CMK (cell line): ENCODE data around the gene SLC24A3.
A peak's percentile ranks its signal among the peaks of the same experiment; 100 is the strongest.

Experiments used
- DNase-seq: peaks from one replicate; pipeline ENCODE4 v3.0.0-alpha.2; 2010; ENCODE audit warnings: low read depth

The SLC24A3 gene

GRCh38 chr20:19341348-19342053, 129.1 kb downstream of the SLC24A3 start:
- DNase-seq, result no peak

- no peak for DNase-seq
Measured at GRCh38 chr20:19344341-19344740, 131.9 kb downstream of the SLC24A3 start.

GRCh38 chr20:19347943-19348456, 135.6 kb downstream of the SLC24A3 start:
- no peak for DNase-seq

- no peak for DNase-seq
Measured at GRCh38 chr20:19348582-19348981, 136.1 kb downstream of the SLC24A3 start.

DNA sequence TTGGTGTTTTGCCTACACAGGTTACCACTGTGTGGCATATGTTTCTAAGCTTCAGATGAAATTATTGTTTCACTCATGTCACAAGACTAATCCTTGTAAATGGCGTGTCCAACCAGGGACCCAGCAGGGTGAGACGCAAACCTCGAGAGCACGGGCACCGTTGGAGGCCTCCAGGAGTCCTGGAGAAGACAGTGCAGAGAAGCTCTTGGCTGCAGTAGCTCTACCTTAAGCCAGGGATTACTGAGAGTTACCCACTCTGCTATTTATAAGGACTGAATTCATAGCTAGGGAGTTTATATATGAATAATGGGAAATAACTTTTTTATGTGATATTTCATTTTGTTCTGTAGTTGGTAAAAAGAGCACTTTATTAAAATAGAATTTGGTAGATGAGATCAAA, 137.4 kb downstream of the SLC24A3 start:
- no peak for DNase-seq

DNA sequence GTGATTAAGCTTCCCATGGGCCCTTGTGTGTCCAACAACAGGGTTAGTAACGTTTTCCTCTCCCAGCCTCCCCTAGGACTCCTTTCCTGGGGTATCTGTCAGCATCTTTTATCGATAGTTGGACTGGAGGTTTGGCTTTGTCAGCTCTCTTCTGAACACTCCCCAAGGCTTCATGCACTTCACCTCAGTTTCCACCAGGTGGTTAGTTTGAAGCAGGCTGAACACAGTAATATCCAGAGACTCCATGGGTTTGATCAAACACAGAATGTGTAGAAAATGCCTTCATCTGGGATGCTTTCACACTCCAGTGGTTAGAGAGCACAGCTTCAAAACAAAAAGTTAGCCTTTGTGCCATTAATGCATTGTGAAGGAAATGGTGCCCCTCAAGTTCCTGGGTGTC, 139.1 kb downstream of the SLC24A3 start:
- no peak for DNase-seq

DNA sequence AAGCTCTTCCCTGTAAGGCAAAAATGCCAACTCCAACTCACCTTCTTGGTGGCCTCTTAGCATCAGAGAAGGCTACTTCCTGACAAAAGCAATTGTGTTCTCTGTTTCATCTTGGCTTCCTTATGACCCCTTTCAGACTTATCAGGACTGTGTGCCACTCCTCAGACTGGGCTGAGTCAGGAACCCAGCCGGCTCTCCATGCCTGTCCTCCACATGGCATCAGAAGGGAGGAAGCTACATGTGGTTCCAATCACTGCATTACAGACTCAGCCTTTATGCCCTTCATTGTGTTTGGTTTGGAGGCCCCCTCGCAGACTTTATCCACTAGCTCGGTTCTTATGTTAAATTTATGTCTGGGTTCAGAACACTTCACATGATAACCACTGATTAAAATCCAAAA, 142.5 kb downstream of the SLC24A3 start:
- DNase-seq, result no peak

DNA sequence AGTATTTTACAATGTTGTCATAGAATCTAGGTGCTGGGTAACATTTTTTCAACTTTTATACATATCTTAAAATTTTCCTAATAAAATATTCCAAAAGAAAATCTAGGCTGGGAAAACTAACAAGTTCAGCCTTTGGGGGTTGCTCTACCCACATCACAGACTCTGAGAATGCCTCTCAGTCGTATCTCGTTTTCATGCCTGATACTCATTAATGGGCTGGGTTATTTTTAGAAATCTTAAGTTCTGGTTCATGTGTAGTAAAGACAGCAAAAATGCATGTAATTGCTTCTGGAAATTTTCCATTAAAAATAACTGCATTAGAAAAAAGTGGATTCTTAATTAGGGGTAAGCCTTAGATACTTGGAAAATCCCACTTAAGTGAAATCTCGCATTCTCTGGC, 149.3 kb downstream of the SLC24A3 start:
- no peak for DNase-seq

DNA sequence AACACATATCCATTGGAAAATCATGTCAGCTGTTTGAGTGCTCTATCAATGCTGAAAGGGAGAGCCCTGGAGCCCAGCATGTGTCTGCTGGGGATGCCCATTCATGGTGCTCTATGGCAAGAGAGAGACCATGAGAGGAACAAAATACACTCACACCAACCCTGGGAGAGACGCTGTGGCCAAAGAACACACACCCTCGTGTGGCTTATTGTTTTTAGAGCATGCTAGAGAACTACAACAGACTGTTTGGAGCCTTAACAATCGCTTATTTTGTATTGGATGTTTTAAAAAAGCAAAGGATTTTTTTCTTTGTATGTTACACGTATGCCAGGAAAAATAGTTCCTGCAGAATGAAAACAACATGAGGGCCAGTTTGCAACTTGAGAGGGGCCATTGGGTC, 151.0 kb downstream of the SLC24A3 start:
- no peak for DNase-seq

DNA sequence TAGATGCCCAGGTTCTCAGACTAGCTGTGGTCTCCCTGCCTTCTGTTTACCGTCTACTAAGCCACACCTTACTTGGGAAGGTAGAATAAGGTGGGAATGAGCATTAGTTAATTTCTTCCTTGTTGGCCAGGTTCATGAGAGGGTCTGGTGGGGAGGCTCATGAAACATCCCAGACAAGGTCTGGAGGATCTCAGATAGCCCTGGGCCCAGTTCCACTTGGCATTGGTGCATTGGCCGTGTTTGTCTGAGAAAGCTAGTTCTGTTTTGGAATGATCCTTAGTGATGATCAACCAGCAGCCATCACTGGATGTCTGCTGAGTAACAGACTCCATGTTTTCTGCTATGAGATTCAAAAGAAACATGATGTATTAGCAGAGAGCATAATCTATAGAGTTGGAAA, 155.1 kb downstream of the SLC24A3 start:
- no peak for DNase-seq

DNA sequence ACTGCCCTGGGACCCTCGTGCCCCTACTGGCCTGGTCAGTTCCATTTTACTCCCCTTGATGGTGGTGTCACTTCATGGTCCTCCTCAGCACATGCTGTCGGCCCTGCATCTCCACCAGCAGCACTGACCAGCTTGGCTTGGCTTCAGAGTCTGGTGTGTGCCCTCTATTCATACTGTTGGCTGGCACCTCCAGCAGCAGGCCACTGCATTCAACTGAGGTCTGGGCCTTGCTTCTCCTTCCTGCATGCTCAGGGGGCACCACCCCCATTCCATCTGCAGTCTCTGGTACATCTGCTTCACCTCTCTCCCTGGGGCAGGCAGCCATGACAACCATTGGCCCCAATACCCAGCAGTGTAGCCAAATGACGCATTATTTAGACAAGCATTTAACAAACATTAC, 155.9 kb downstream of the SLC24A3 start:
- DNase-seq, result no peak

DNA sequence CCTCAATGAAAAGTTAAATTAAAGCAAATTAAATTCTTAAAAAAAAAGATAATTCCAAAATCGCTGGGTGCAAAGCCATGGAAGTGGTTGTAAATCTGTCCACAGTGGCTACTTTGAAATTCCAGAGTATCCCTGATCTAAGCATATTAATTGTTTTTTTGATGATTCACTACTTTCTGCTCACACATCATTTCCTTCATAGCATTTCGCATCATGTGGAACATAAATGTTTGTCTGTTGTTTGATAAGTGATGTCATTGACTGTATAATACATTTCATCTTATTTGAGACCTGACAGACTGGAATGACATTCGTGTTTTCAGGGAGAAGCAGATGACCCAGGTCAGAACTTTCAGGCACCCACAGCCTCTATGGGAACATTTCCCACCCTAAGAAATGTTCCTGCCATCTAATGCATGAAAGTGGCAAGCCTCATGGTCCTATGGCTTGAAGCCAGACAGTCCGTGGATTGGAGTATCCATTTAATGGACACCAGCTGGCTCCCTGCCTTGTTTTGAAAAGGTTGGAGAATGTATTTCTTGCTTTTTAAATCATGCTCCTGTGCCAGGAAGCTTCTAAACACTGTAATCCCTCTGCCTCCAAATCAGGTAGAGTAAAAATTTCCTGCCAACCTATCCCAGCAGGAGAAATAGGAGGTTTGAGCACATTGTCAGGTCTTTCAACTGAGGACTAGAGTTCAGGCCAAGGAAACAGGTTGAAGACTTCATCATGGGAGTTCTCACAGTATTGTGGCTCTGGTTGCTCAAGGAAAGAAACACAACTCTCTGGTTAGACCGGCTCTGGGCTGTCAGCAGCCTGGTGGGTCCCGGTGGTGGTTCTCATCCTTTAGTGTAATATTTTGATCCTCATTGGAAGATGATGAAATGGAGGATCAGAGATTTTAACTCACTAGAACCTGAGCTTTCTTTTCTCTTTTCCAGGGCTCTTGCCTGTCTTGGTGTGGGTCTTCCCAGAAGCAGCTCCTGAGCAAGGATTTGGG, 157.9 kb downstream of the SLC24A3 start:
- DNase-seq, result no peak

GRCh38 chr20:19371112-19371511, 158.7 kb downstream of the SLC24A3 start:
- no peak for DNase-seq

DNA sequence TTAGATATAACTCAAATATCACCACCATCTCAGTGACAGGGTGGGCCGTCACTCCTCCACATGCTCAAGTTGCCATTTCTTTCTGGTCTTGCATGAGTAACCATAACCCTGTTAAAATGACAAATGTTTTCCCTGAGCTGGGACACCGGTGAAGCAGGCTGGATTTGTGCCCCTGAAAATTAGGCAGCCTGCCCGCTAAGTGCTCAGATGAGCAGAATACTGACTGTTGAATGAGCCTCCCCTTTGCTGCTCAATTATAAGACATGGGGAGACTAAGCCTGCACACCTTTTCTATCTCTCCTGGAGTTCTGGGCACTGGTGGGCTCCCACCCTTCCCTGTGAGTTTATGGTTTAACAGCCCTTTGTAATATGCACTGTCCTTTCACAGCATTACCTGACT, 161.8 kb downstream of the SLC24A3 start:
- no peak for DNase-seq

DNA sequence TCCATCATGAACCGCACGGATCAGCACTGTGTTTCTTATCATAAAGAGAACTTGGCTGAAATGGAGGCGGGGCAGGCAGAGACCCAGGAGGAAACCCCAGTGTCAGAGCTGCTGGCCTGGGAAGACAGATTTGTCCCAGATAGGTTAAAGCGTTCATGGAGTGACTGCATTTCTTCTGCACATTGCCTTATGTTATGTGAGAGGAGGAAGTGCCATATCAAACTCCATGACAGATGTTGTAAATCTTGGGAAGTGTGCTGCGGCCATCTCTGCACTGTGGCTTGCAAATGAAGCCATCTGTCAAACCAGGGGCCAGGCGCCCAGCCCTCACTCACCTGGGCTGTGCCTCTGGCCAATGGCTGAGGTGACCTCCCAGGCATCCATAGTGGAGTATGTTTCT, 163.0 kb downstream of the SLC24A3 start:
- DNase-seq, result peak; percentile 64

DNA sequence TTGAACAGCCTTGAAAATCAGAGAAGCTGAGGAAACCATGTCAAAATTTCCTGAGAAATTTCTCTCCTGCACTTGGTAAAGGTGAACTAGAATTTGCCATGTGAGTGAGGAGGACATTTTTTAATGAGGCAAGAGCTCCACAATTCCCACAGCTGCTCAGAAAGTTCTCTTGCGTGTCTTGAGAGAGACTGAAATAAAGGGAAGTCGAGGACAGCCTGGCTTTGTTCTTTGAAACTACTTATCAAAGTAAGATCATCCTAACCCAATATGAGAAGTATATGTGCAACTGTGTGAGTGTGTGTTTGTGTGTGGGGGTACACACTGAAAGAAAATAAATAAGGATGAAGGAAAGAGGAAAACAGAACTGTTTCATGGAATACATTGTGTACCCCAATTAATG, 163.4 kb downstream of the SLC24A3 start:
- DNase-seq, result no peak

DNA sequence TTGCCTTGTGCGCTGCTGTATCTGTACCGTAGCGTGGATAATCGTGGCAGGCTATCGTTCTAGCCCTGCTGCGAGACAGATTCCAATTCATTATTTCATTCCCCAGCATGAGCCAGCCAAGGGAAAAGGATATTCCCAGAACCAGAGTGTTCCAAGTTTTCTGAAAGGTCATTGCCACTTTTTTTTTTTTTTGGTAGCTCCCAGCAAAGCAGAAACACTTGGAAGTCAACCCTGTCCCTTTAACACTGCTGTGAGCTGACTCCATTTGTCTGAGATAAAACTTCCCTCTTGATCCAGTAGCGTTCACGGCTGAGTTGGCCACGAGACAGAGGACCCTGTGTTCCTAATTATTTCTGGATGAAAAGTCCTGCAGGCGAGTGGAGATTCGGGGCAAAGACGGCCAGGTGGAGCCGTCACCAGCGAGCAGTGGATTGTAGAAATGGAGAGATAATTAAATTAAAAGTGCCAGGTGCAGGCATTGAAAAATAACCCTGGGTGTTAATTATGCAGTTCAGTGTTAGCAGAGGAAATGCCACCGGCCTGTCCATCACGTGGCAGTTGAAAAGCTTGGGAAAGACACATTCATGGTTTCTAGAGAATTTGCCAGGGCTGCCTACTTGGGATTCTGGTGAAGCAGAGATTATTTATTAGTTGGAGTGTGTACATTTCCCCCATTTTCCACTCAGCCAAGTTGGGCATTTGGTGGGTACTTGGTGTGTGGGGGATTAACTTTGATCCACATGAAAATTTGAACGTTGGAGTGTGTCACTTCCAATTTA, 164.2 kb downstream of the SLC24A3 start:
- no peak for DNase-seq

GRCh38 chr20:19378058-19378457, 165.6 kb downstream of the SLC24A3 start:
- no peak for DNase-seq

GRCh38 chr20:19380211-19380610, 167.8 kb downstream of the SLC24A3 start:
- no peak for DNase-seq

DNA sequence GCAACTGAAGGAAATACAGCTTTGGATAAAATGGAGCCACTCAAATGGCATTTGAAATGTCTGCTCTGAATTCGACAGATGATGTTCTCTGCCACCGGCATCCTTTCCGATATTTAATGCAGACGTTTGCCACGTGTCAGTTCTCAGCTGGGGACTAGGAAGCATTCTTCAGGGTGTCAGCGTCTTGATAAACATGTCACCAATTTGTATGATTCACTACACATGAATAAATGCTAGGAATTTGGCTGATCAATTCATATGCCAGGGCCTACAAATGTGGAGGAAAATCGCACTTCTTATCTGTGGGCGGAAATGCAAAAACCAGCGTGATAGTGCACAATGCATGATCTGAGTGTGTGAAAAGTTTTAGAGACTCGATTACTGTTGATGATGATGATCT, 169.5 kb downstream of the SLC24A3 start:
- DNase-seq, result no peak

DNA sequence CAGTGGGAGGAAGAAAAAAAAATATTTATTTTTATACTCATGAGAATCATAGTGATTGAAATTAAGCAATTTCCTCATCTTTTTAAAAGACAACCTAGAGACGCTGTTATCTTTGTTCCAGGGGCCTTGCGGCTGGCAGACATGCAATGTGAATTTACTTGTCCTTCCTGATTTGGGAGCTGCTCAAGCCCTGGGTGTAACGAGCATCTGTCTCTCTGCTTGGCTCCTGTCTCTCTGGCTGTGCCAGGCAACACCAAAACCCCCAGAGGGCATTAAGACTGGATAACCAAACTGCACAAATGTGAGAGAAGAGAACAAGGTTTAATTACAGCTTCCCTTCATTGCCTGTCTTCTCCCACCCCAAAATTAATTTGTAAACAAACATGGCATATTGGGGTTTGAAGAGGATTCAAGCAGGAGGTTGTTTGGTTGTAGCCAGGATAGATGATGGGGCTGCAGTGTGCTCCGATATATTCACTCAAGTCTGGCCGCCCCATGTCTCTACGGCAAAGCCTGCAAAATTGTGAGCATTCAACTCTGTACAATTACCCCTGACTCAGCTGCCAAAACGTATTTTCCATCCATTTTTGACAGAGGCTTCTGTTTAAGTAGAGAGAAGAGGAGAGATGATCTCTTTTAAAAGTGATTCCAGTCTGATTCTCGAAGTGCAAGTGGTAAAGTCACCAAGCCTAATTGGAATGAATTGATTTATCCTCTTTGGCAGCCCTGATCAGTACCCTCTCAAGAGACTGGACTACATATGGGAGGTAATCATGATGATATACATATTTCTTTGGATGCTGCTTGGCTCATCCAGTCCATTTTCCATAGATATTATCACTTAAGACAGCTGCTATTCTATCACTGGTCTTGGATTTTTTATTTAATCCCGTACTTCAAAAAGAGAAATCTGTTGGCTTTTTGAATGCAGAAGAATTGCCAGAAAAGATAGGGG, 170.2 kb downstream of the SLC24A3 start:
- no peak for DNase-seq
